Activated gamma-delta T cell (primary cell): Measurements from ENCODE around the gene MAML2.

Experiments used
- DNase-seq: peaks from one replicate; lab custom pipeline; 2025; lab: John Stamatoyannopoulos, UW

MAML2 gene

GRCh38 chr11:96037405-96037949, 305.5 kb downstream of the MAML2 start:
- DNase-seq, result no peak

DNA sequence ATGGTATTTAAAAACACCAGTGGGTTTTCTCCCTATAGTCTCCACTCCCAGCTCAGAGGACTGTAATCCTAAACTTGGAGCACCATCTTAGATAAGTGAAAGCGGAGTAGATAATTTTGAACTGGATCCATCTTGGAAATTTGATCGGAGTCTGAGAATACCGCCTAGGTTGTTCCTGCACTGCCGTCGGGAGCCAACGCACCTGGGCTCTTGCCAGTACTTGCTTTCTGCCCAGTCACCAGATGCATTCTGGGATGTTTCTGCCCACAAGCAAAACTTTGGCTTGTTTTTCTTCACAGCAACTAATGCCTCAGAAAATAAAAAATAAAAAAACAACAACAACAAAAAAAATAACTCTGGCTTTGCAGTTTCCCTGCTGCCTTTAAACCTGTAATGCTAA, 306.1 kb downstream of the MAML2 start:
- no peak for DNase-seq

- no peak for DNase-seq
Measured at GRCh38 chr11:96035740-96036078, 307.3 kb downstream of the MAML2 start.

GRCh38 chr11:96035031-96035739, 307.8 kb downstream of the MAML2 start:
- DNase-seq, result no peak

- no peak for DNase-seq
Measured at GRCh38 chr11:96033599-96033998, 309.4 kb downstream of the MAML2 start.

DNA sequence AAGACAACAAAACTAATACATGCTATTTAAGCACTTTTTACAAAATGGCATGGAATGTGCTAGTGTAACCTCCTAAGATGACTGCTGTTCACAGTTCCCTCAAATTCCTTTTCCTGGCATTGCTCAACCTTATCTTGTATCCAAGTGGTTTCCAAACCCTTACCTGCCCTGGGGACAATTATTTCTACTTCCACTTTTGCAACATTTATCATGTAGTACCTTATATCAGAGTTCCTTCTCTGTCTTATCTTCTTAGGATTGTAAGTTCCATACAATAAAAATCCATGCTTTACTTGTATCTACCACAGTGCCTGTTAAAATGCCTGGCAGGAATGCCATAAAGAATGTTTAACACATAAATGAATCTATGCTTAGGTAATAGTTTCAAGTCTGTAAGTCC, 309.9 kb downstream of the MAML2 start:
- no peak for DNase-seq

- no peak for DNase-seq
Measured at GRCh38 chr11:96028746-96029145, 314.2 kb downstream of the MAML2 start.

DNA sequence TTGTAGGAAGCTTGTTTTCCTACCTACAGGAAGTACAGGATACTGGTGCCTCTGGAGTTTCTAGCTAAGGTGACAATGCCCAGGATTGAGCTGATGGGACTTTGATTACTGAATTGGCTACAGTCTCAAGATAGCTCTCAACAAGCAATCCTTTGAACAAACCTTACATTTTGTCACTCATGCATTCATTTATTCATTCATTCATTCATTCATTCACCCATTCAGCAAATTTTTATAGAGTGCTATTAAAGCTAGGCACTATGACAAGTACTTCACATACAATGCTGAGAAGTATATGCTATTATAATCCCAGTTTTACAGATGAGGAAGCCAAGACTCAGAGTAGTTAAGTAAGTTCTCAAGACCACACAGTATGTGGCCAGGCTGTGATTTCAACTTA, 316.0 kb downstream of the MAML2 start:
- DNase-seq, result no peak

DNA sequence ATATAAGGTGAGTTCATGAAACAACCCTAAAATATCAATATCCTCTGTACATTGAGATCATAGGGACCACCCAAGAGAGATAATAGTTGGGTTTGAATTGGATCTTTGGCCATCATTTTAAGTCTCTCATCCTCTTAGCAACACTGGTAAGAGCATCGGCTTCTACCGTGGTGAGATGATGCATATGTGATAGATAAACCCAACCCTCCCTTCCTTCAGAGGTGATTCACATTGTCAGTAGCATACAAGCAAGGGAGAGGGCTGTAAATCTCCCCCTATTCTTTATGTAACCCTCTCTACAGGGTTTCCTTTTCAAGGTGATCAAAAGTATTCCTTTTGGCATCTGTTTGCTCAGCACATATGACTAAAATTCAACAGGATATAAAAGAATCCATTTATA, 316.7 kb downstream of the MAML2 start:
- DNase-seq, result no peak

DNA sequence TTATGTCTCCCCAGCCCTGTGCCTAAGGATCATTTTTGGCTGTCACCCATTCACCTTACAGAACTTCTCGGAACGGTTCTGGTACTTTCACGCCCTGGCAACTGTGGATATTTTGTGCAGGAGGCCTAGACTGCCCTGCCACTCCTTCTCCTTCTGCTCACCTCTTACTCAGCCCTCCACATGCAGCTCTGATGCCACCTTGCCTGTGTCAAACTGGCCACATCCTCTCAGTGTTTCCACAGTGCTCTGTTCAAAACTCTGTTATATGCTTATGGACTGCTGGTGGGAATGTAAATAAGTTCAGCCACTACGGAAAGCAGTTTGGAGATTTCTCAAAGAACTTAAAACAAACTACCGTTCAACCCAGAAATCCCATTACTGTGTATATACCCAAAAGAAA, 318.3 kb downstream of the MAML2 start:
- no peak for DNase-seq

- DNase-seq, result no peak
Measured at GRCh38 chr11:96023275-96023674, 319.7 kb downstream of the MAML2 start.

- no peak for DNase-seq
Measured at GRCh38 chr11:96021901-96022650, 320.9 kb downstream of the MAML2 start.

DNA sequence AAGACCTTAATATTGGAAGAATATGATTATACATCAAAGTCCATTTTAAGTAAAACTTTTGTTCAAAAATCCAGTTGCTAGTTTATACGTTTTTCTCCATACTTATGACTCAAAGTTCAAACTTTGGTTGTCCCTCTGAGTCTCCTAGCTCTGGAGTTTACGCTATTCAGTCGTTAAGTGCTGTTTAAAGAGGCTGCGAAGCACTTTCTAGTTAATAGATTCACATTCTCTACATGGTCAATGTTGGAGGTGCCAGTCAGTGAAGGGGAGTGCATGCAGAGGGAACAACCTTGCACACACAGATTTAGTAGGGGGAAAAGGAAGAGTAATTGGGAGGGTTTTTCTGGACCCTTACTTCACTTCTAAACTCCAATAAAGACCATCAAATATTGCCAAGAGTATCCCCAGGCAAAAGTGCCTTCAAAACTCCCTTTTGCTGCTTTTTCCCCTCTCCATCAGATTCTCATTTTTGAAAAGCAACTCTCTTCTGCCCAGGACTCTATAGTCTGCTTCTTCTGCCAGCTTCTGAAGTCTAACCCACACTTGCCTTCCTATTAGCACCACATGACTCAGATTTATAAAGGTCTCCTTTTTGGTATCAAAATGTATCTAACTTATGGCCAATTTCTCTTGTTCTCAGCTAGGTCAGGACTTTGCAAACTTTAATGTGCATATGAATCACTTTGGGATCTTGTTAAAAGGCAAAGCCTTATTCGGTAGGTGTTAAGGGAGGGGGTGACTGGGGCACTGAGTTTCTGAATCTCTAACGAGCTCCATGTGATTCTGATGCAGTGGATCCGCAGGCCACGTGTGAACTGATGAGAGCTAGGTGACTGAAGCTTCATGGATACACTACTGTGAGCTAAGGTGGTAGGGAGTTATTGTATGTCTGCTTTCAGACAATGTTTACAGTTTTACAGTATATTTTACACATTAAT, 322.9 kb downstream of the MAML2 start:
- no peak for DNase-seq

- no peak for DNase-seq
Measured at GRCh38 chr11:96019281-96019680, 323.7 kb downstream of the MAML2 start.

GRCh38 chr11:96017856-96018255, 325.1 kb downstream of the MAML2 start:
- no peak for DNase-seq

GRCh38 chr11:96016978-96017502, 326.0 kb downstream of the MAML2 start:
- no peak for DNase-seq

DNA sequence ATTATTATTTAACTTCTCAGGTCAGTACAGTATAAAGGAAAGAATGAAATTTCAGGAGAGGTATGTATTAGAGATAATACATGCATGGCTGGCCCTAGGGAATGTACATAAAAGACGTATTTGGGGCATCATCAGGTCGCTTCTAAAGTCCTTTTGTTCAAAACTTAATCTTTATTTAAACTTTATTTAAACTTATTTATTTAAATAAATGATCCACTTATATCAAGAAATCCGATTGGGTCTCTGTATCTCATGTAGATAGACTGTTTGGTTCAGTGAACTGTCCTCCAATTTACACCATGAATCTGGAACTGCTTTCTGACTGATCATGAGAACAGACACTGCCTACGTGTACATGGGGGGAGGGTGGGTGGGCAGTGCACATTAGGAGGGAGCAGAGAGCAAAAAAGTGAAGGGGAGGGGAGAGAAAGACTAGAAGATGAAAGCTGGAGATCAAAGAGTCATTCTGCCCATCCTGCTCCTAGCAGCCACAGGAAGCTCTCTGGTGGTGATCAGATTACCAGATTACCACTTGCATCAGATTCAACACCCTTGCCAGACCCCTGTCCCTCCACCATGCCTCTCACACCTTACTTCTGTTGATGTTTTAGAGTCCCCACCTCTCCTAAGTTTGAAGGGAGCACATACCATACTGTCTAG, 327.0 kb downstream of the MAML2 start:
- no peak for DNase-seq

GRCh38 chr11:96014217-96014616, 328.8 kb downstream of the MAML2 start:
- no peak for DNase-seq

DNA sequence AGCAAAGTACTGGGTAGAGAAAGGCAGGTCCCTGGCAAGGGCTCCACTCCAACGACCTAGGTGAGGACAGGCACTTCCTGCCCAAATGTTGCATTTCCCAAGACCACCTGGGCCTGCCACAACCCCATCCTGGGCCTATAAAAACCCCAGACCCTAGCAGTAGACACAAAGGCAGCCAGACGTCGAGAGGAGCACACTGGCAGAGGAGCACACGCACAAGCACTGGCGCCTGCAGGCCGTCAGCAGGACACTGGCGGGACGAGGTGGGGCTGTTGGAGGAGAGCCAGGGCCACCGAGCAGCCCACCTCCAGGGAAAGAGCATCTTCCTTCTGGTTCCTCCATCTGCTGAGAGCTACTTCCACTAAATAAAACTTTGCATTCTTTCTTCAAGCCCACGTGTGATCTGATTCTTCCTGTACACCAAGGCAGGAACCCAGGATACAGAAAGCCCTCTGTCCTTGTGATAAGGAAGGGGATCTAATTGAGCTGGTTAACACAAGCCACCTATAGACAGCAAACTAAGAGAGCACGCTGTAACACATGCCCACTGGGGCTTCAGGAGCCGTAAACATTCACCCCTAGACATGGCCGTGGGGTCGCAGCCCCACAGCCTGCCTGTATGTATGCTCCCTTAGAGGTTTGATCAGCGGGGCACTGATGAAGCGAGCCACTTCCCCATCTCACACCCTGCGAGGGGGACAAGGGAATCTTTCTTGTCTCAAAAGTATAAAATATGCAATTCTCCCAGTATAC, 329.4 kb downstream of the MAML2 start:
- peak; percentile 3 for DNase-seq

DNA sequence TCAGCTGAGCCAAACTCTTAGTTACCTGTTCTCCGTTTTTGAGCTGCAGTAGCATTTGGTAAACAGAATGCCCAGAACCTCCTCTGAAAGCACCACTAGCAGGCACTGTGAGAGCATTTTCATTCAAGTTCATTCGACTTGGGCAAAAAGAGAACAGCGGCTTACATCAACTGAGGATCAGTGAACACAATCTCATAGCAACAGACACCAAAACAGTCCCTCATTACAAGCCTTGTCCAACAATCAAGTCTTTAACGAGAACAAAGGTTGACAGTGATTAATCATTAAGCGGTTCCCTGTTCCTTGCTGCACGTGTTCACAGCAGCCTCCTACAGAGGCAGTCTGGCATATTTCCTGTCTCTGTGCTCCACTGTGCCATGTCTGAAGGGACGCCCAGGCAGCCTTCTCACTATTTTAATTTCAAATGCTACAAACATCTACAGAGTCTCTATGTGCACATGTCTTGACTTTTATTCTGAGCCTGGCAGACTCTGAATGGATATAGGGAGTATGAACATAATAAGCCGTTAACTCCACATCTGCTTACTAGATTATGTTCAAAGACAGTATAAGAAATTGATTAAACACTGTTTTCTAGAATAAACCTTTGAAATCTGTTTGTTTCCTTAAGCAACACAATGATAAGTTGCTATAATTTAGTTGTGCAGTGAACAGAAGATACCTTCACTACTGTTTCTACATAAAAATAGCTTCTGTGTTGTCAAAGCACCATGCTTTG, 330.7 kb downstream of the MAML2 start:
- DNase-seq, result no peak
